Measurements from ENCODE around the gene NET1.

- TF ChIP-seq CTCF (IDR thresholded peaks at IDR 0.05) = no peak
- TF ChIP-seq EZH2 (IDR thresholded peaks at IDR 0.05) = no peak
These were observed 37.5 kb downstream of the NET1 start for GRCh38 chr10:5449823-5450222.

Data from neural progenitor cell (in vitro differentiated cells).